ENCODE data around the gene OSCP1.

GRCh38 chr1:36446746-36447145, 3.5 kb downstream of the OSCP1 start:
- TF ChIP-seq EZH2 (IDR thresholded peaks at IDR 0.05; ENCODE audit: insufficient read depth, poor library complexity, severe bottlenecking) (no peak), EZH2phosphoT487 (IDR thresholded peaks at IDR 0.05; ENCODE audit: insufficient read depth, low read depth) (no peak)
